GM12878 (cell line): Measurements from ENCODE around the gene PPDPF. TPM values are rescaled to one million over a fixed set of nuclear protein-coding genes. Genes with fewer than 3 reads are reported as not detected.
A peak's percentile ranks its signal among the peaks of the same experiment; 100 is the strongest.

Source experiments
- ATAC-seq: fragments of 200-7000 bp; cut with Tn5 transposase; 3 replicates; pipeline ENCODE4 v1.9.1; 2020; ENCODE audit warnings: mild to moderate bottlenecking, moderate library complexity
- BruUV-seq: library from RNA; stranded (reverse); fragments of 400-500 nt; replicated peaks from 2 replicates; lab custom pipeline; 2021; lab: Mats Ljungman, UMichigan
- CTCF ChIA-PET: fragments of 300-600 bp; sonication (Branson Sonifier 250); formaldehyde crosslinking; extraction: SDS; loops from one replicate; lab custom pipeline; 2021; ENCODE audit warnings: inconsistent platforms; lab: Yijun Ruan, JAX
- POLR2A ChIA-PET: fragments of 350-600 bp; formaldehyde crosslinking; extraction: SDS; loops from one replicate; lab custom pipeline; 2021; ENCODE audit warnings: inconsistent platforms; lab: Charles Lee
- RAD21 ChIA-PET: fragments of 300-600 bp; sonication (Branson Sonifier 250); formaldehyde crosslinking; loops from one replicate; lab custom pipeline; 2023; ENCODE audit warnings: antibody characterized with exemption; ENCODE audit not compliant: unreplicated experiment; lab: Charles Lee
- SMC1A ChIA-PET: fragments of 300-600 bp; sonication (Branson Sonifier 250); formaldehyde crosslinking; loops from one replicate; lab custom pipeline; 2023; ENCODE audit not compliant: unreplicated experiment, uncharacterized antibody; lab: Charles Lee
- DNase-seq: peaks from one replicate; pipeline ENCODE4 v3.0.0-alpha.2; 2011; ENCODE audit warnings: low read depth, low spot score
- FAIRE-seq: peaks from 3 replicates; lab custom pipeline; 2011; peaks lifted over from hg19 to GRCh38; lab: Jason Lieb, UNC
- H2AFZ ChIP-seq: 2 replicates; pipeline ENCODE4 v1.6.0; 2011; ENCODE audit warnings: low read depth, low read length, control low read depth; ENCODE audit not compliant: control insufficient read depth
- H3K27ac ChIP-seq: 2 replicates; pipeline ENCODE4 v1.5.1; 2011; ENCODE audit warnings: control low read depth; ENCODE audit not compliant: control insufficient read depth, insufficient read depth
- H3K27me3 ChIP-seq, 2 experiments: replicated peaks in 1 of 2; 2 replicates each; pipeline versions ENCODE4 v1.6.0 to v1.6.1; 2011; ENCODE audit warnings: low read length in 1 of 2; ENCODE audit not compliant: control insufficient read depth in 2 of 2, insufficient read depth in 2 of 2
- H3K36me3 ChIP-seq, 2 experiments: 2 replicates each; pipeline ENCODE4 v1.5.1; 2011; ENCODE audit warnings: low read length in 1 of 2; ENCODE audit not compliant: control insufficient read depth in 2 of 2, insufficient read depth in 2 of 2
- H3K4me1 ChIP-seq: 2 replicates; pipeline ENCODE4 v1.6.1; 2011; ENCODE audit warnings: mild to moderate bottlenecking, low read length, moderate library complexity, mixed read lengths; ENCODE audit not compliant: control insufficient read depth, insufficient read depth
- H3K4me2 ChIP-seq: 2 replicates; pipeline ENCODE4 v1.6.0; 2011; ENCODE audit warnings: control low read depth; ENCODE audit not compliant: control insufficient read depth, insufficient read depth
- H3K4me3 ChIP-seq: fragments of 200-600 bp; sonication (generic); 2 replicates; pipeline ENCODE4 v1.5.1; 2016
- H3K79me2 ChIP-seq: 2 replicates; pipeline ENCODE4 v1.6.0; 2011; ENCODE audit warnings: low read length; ENCODE audit not compliant: control insufficient read depth, insufficient read depth
- H3K9ac ChIP-seq: 2 replicates; pipeline ENCODE4 v1.8.0; 2011; ENCODE audit warnings: low read length, control low read depth, mixed read lengths; ENCODE audit not compliant: control insufficient read depth, insufficient read depth
- H3K9me3 ChIP-seq: replicated peaks from 3 replicates; pipeline ENCODE4 v1.5.1; 2011; ENCODE audit warnings: mild to moderate bottlenecking, low read length; ENCODE audit not compliant: control insufficient read depth, insufficient read depth
- H4K20me1 ChIP-seq: 2 replicates; pipeline ENCODE4 v1.6.0; 2011; ENCODE audit not compliant: control insufficient read depth, insufficient read depth
- FOXM1 ChIP-seq: IDR thresholded peaks from 2 replicates; pipeline ENCODE4 v1.6.1; 2012; ENCODE audit warnings: low read depth, mild to moderate bottlenecking, inconsistent platforms, low read length, moderate library complexity
- POU2F2 ChIP-seq: IDR thresholded peaks from 3 replicates; pipeline ENCODE4 v1.6.1; 2011; ENCODE audit warnings: low read depth, mild to moderate bottlenecking, low read length, borderline replicate concordance
- SUZ12 ChIP-seq: fragments of 200-600 bp; sonication (generic); IDR thresholded peaks from one replicate; pipeline ENCODE4 v1.6.1; 2018; ENCODE audit warnings: antibody characterized with exemption, mild to moderate bottlenecking; ENCODE audit not compliant: unreplicated experiment
- WGBS: methylation state at CpG from one replicate; pipeline ENCODE4 v1.1.6; 2016; ENCODE audit warnings: low lambda C conversion rate; ENCODE audit not compliant: insufficient replicate concordance, insufficient coverage; ENCODE audit errors: missing lambda C conversion rate; 5-methylcytosine and 5-hydroxymethylcytosine counted together
- in situ Hi-C: fragments of 300-500 bp; cut with MboI; formaldehyde crosslinking; loops from 9 replicates; pipeline ENCODE4 v1.14.3; 2018; ENCODE audit warnings: mixed read lengths
- intact Hi-C: fragments of 100-400 bp; cut with micrococcal nuclease; formaldehyde crosslinking; loops from one replicate; pipeline ENCODE4 v1.14.2; 2022; ENCODE audit not compliant: unreplicated experiment
- polyA plus RNA-seq, 11 experiments: library from polyadenylated mRNA; depleted of rRNA in 4 of 11; unstranded in 6 of 11; stranded (reverse) in 5 of 11; fragments of >200 nt; fragmentation: Nextera tagmentation in 4 of 11; fragmentation: Illumina TruSeq in 1 of 11; extraction: Ambion mirVana in 4 of 11; extraction: Trizol in 1 of 11; gene quantifications; 1 replicate in 1 of 11; 2 replicates in 10 of 11; pipeline versions ENCODE4 v1.2.1 to v1.2.3, GENCODE V29; 2011 to 2016; ENCODE audit warnings: inconsistent platforms in 2 of 11, missing spikeins in 2 of 11, low read depth in 1 of 11
- total RNA-seq, 4 experiments: library from RNA; depleted of rRNA in 3 of 4; stranded (reverse); fragments of >200 nt in 3 of 4; fragmentation: Illumina TruSeq in 1 of 4; extraction: Trizol in 1 of 4; gene quantifications; 2 replicates each; pipeline versions ENCODE4 v1.2.1 to v1.2.3, GENCODE V29; 2013 to 2021
- TF ChIP-seq, protein P1 (sequence below): IDR thresholded peaks from 2 replicates; pipeline ENCODE4 v1.6.1; 2012; ENCODE audit warnings: mild to moderate bottlenecking, low read depth, low read length

The PPDPF gene
- total and polyA plus RNA-seq, 10 of the 15 experiments (the other 5 are each of a cell fraction or from before 2014, with no cell fraction given) = 0.32 to 154 (median 22.8) TPM

DNA sequence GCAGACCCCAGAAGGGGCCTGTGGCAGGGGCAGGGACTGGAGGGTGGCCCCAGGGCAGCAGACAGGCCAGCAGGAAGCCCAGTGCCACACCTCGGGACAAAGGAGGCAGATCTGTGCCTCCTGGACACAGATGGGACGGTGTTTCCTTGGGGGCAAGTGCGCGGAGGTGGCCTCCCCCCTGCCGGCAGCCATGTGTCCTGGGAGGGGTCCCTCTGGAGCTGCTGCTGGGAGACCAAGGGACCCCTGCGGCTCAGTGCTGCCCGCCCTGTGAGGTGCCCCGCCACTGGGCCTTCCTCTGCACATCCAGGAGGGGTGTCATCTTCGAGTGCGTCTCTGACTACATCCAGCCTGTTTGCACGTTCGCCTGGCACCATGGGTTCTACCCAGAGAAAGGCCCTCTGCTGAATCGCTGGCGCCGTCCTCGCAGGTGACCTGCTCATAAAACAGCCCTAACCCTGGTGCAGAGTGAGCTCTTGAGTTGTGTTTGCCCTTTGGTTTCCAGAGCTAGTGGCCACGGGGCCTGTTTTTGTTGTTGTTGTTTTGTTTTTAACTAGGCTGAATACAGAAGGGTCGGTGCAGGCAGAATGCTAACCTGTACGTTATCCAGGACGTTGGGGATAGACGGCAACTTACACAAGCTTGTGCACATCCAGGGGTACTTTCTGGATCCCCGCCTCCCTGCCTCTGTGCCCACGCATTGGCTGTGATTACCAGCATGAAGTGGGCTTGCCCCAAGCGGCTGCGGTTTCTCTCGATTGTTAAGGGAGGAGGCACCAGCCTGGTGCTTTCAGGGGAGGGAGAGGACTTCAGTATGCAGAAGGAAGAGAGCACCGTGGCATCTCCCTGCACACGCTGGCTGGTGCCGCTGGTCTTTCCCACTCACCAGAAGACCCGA is 46.8 kb upstream of the PPDPF start:
- intact Hi-C loops (no loop called here), in situ Hi-C loops (no loop called here)
- no peaks in the 10 kb centered on the region for H3K4me1 ChIP-seq
- H3K79me2 ChIP-seq = no peaks in the 10 kb centered on the region
- ChIA-PET SMC1A (no interaction called here), CTCF (no interaction called here), RAD21 (no interaction called here), POLR2A (no interaction called here)
- no peak for DNase-seq
- H3K27me3 ChIP-seq = peaks cover 3 to 5% of the 10 kb centered on the region in 2 experiments; a peak in 2 of 4 replicates
- H4K20me1 ChIP-seq = no peaks in the 10 kb centered on the region
- H3K9me3 ChIP-seq = no peaks in the 10 kb centered on the region
- no peak overlapping the region for H3K27ac ChIP-seq
- H2AFZ ChIP-seq = no peak overlapping the region
- 20% methylated on average over 30 of the region's 30 CpGs for WGBS
- H3K9ac ChIP-seq = no peak overlapping the region
- no peak overlapping the region for H3K4me2 ChIP-seq
- BruUV-seq = no TSS peak
- no peak overlapping the region for H3K4me3 ChIP-seq
- no peak for FAIRE-seq
- no peaks in the 10 kb centered on the region for H3K36me3 ChIP-seq
- TF ChIP-seq FOXM1 (no peak), SUZ12 (no peak)
- ATAC-seq = peak; percentile 67

DNA sequence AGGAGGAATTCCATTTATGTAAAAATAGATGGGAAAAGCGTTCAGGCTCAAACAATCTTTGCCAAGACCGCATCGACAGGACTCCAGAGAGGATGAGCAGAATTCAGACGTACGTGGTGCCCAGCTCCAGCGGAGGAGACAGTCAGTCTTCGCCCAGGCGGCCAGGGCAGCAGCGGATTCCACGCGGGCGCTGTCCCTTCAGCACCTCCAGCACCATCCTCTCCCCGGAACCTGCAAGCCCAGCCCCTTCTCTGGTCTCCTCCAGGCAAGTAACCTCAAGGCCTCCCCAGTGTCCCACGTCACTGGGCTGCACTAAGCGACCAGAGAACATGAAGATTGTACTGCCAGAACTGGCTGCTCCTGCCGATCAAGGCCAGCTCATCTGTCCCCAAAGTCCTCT is 45.4 kb upstream of the PPDPF start:
- H3K4me3 ChIP-seq = no peak overlapping the region
- FAIRE-seq = no peak
- RAD21 ChIA-PET = no interaction called here
- no peak; the same call in 1 of the 3 replicates for ATAC-seq
- no peak for DNase-seq
- POLR2A ChIA-PET = interaction anchor here (0.6 kb wide), 1 partner anchor 129 kb away, joined by 3 read pairs; no protein-coding TSS in a partner anchor
- in situ Hi-C loops (no loop called here), intact Hi-C loops (no loop called here)
- H3K79me2 ChIP-seq = no peaks in the 10 kb centered on the region
- no TSS peak for BruUV-seq
- no peaks in the 10 kb centered on the region for H3K9me3 ChIP-seq
- TF ChIP-seq, protein P1, sequence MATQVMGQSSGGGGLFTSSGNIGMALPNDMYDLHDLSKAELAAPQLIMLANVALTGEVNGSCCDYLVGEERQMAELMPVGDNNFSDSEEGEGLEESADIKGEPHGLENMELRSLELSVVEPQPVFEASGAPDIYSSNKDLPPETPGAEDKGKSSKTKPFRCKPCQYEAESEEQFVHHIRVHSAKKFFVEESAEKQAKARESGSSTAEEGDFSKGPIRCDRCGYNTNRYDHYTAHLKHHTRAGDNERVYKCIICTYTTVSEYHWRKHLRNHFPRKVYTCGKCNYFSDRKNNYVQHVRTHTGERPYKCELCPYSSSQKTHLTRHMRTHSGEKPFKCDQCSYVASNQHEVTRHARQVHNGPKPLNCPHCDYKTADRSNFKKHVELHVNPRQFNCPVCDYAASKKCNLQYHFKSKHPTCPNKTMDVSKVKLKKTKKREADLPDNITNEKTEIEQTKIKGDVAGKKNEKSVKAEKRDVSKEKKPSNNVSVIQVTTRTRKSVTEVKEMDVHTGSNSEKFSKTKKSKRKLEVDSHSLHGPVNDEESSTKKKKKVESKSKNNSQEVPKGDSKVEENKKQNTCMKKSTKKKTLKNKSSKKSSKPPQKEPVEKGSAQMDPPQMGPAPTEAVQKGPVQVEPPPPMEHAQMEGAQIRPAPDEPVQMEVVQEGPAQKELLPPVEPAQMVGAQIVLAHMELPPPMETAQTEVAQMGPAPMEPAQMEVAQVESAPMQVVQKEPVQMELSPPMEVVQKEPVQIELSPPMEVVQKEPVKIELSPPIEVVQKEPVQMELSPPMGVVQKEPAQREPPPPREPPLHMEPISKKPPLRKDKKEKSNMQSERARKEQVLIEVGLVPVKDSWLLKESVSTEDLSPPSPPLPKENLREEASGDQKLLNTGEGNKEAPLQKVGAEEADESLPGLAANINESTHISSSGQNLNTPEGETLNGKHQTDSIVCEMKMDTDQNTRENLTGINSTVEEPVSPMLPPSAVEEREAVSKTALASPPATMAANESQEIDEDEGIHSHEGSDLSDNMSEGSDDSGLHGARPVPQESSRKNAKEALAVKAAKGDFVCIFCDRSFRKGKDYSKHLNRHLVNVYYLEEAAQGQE = peak; percentile 71; the same call in 1 of the 2 replicates
- TF ChIP-seq POU2F2 = no peak
- H3K9ac ChIP-seq = no peak overlapping the region
- no peaks in the 10 kb centered on the region for H3K4me1 ChIP-seq
- WGBS = 30% methylated on average over 16 of the region's 16 CpGs
- peaks cover 3 to 5% of the 10 kb centered on the region in 2 experiments; a peak in 2 of 4 replicates for H3K27me3 ChIP-seq
- H3K4me2 ChIP-seq = no peak overlapping the region
- CTCF ChIA-PET = no interaction called here
- SMC1A ChIA-PET = no interaction called here
- no peaks in the 10 kb centered on the region for H3K36me3 ChIP-seq
- H3K27ac ChIP-seq = no peak overlapping the region
- no peaks in the 10 kb centered on the region for H4K20me1 ChIP-seq
- no peak overlapping the region for H2AFZ ChIP-seq
